Measurements from ENCODE around the gene CAV1. TPM values are rescaled to one million over a fixed set of nuclear protein-coding genes. Genes with fewer than 3 reads are reported as not detected.

The CAV1 gene
- polyA plus RNA-seq, 1 donor = 27.3 TPM

GRCh38 chr7:116502201-116503096, 22.4 kb upstream of the CAV1 start:
- no peak for DNase-seq

GRCh38 chr7:116503835-116504234, 21.0 kb upstream of the CAV1 start:
- DNase-seq = no peak

GRCh38 chr7:116505278-116505677, 19.6 kb upstream of the CAV1 start:
- DNase-seq = no peak

- no peak for DNase-seq
Measured at GRCh38 chr7:116505823-116506222, 19.0 kb upstream of the CAV1 start.

GRCh38 chr7:116509982-116510579, 14.8 kb upstream of the CAV1 start:
- DNase-seq = no peak

GRCh38 chr7:116510795-116511194, 14.0 kb upstream of the CAV1 start:
- no peak for DNase-seq

GRCh38 chr7:116511552-116512519, 13.0 kb upstream of the CAV1 start:
- DNase-seq = no peak

- DNase-seq = no peak
Measured at GRCh38 chr7:116512520-116513188, 12.2 kb upstream of the CAV1 start.

GRCh38 chr7:116515584-116515983, 9.3 kb upstream of the CAV1 start:
- no peak for DNase-seq

GRCh38 chr7:116516324-116516723, 8.5 kb upstream of the CAV1 start:
- no peak for DNase-seq

- DNase-seq = no peak
Measured at GRCh38 chr7:116517626-116518025, 7.2 kb upstream of the CAV1 start.

GRCh38 chr7:116518961-116519360, 5.9 kb upstream of the CAV1 start:
- no peak for DNase-seq

GRCh38 chr7:116521046-116521664, 3.7 kb upstream of the CAV1 start:
- DNase-seq = no peak

- DNase-seq = no peak
Measured at GRCh38 chr7:116522247-116522646, 2.6 kb upstream of the CAV1 start.

- DNase-seq = no peak
Measured at GRCh38 chr7:116524221-116524608, 621 bp upstream of the CAV1 start.

- no peak for DNase-seq
Measured at GRCh38 chr7:116525298-116525912, 569 bp downstream of the CAV1 start.

- DNase-seq = peak; percentile 33
Measured at GRCh38 chr7:116525913-116526861, 1.4 kb downstream of the CAV1 start.

GRCh38 chr7:116526897-116527296, 2.1 kb downstream of the CAV1 start:
- no peak for DNase-seq

- DNase-seq = no peak
Measured at GRCh38 chr7:116527521-116527920, 2.7 kb downstream of the CAV1 start.
